ENCODE data around the gene SYT4.

- no peak for TF ChIP-seq POLR2AphosphoS5 (IDR thresholded peaks at IDR 0.05; ENCODE audit: low read depth, low read length)
- no peak for TF ChIP-seq RFXAP (CRISPR knock-in tag; IDR thresholded peaks at IDR 0.05; ENCODE audit: borderline replicate concordance)
- TF ChIP-seq PITX1 (CRISPR knock-in tag; IDR thresholded peaks at IDR 0.05): no peak
- no peak for TF ChIP-seq FOXM1 (CRISPR knock-in tag; IDR thresholded peaks at IDR 0.05)
- TF ChIP-seq KDM2A (CRISPR knock-in tag; IDR thresholded peaks at IDR 0.05; ENCODE audit: borderline replicate concordance, low read depth): no peak
- TF ChIP-seq ZBTB43 (CRISPR knock-in tag; conservative IDR thresholded peaks at IDR 0.05): no peak
Measured at GRCh38 chr18:43236921-43237320, 40.4 kb downstream of the SYT4 start.

Measured in HepG2 (cell line).